HL-60 (cell line): Measurements from ENCODE around the gene NTN1.

Experiments
- DNase-seq, 2 experiments: peaks; one replicate each; pipeline ENCODE4 v3.0.0-alpha.2; 2010 to 2020; ENCODE audit warnings: low read depth in 1 of 2, low spot score in 1 of 2
- H3K27ac ChIP-seq: fragments of 250-450 bp; sonication (Bioruptor Pico); replicated peaks from 2 replicates; pipeline ENCODE4 v1.5.1; 2020; ENCODE audit warnings: mild to moderate bottlenecking, moderate library complexity
- H3K27me3 ChIP-seq: fragments of 250-450 bp; sonication (Bioruptor Pico); 2 replicates; pipeline ENCODE4 v1.5.1; 2021; ENCODE audit warnings: mild to moderate bottlenecking, moderate library complexity; ENCODE audit not compliant: insufficient read depth, poor library complexity, severe bottlenecking
- H3K4me3 ChIP-seq: replicated peaks from 2 replicates; pipeline ENCODE4 v1.5.1; 2011; ENCODE audit warnings: mild to moderate bottlenecking, control low read depth, low read length; ENCODE audit not compliant: insufficient read depth
- GABPA ChIP-seq: IDR thresholded peaks from 2 replicates; pipeline ENCODE4 v1.6.1; 2012; ENCODE audit warnings: low read depth
- POLR2AphosphoS5 ChIP-seq: IDR thresholded peaks from 2 replicates; pipeline ENCODE4 v1.6.1; 2012; ENCODE audit warnings: low read depth
- SPI1 ChIP-seq: IDR thresholded peaks from 2 replicates; pipeline ENCODE4 v1.6.1; 2012; ENCODE audit warnings: low read depth, mild to moderate bottlenecking, borderline replicate concordance
- TF ChIP-seq, protein P1 (sequence below): IDR thresholded peaks from 2 replicates; pipeline ENCODE4 v1.6.1; 2012; ENCODE audit warnings: low read depth; ENCODE audit not compliant: insufficient replicate concordance
- TF ChIP-seq, protein P2 (sequence below): IDR thresholded peaks from one replicate; pipeline ENCODE4 v1.5.1; 2011; ENCODE audit warnings: low read length, control low read depth, inconsistent platforms; ENCODE audit not compliant: insufficient read depth

Gene NTN1

DNA sequence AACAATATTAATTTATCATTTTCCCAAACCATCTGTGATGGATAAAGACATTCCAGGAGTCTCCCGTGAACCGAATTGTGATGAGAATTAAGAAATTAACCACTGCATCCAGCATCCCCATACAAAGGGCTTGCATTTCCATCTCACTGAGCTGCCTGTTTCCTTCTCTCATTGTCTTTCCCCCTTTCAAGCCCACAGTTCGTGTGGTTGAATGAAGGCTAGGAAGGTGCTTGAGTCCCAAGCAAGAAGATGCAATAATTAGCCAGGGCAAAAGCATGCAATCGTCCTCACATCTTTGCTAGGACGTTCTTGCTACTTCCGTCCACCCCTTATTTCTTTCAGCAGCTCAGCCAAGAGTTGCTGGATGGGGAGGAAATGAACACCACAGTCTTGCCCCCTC lies 146.1 kb downstream of the NTN1 start:
- no peak overlapping the region for H3K4me3 ChIP-seq
- H3K27ac ChIP-seq, result no peak overlapping the region
- DNase-seq, result no peak
- H3K27me3 ChIP-seq, result no peaks in the 10 kb centered on the region
- TF ChIP-seq SPI1 (no peak), GABPA (no peak), POLR2AphosphoS5 (no peak)
- TF ChIP-seq, protein P1, sequence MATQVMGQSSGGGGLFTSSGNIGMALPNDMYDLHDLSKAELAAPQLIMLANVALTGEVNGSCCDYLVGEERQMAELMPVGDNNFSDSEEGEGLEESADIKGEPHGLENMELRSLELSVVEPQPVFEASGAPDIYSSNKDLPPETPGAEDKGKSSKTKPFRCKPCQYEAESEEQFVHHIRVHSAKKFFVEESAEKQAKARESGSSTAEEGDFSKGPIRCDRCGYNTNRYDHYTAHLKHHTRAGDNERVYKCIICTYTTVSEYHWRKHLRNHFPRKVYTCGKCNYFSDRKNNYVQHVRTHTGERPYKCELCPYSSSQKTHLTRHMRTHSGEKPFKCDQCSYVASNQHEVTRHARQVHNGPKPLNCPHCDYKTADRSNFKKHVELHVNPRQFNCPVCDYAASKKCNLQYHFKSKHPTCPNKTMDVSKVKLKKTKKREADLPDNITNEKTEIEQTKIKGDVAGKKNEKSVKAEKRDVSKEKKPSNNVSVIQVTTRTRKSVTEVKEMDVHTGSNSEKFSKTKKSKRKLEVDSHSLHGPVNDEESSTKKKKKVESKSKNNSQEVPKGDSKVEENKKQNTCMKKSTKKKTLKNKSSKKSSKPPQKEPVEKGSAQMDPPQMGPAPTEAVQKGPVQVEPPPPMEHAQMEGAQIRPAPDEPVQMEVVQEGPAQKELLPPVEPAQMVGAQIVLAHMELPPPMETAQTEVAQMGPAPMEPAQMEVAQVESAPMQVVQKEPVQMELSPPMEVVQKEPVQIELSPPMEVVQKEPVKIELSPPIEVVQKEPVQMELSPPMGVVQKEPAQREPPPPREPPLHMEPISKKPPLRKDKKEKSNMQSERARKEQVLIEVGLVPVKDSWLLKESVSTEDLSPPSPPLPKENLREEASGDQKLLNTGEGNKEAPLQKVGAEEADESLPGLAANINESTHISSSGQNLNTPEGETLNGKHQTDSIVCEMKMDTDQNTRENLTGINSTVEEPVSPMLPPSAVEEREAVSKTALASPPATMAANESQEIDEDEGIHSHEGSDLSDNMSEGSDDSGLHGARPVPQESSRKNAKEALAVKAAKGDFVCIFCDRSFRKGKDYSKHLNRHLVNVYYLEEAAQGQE, result no peak
- TF ChIP-seq, protein P2, sequence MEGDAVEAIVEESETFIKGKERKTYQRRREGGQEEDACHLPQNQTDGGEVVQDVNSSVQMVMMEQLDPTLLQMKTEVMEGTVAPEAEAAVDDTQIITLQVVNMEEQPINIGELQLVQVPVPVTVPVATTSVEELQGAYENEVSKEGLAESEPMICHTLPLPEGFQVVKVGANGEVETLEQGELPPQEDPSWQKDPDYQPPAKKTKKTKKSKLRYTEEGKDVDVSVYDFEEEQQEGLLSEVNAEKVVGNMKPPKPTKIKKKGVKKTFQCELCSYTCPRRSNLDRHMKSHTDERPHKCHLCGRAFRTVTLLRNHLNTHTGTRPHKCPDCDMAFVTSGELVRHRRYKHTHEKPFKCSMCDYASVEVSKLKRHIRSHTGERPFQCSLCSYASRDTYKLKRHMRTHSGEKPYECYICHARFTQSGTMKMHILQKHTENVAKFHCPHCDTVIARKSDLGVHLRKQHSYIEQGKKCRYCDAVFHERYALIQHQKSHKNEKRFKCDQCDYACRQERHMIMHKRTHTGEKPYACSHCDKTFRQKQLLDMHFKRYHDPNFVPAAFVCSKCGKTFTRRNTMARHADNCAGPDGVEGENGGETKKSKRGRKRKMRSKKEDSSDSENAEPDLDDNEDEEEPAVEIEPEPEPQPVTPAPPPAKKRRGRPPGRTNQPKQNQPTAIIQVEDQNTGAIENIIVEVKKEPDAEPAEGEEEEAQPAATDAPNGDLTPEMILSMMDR, result no peak

DNA sequence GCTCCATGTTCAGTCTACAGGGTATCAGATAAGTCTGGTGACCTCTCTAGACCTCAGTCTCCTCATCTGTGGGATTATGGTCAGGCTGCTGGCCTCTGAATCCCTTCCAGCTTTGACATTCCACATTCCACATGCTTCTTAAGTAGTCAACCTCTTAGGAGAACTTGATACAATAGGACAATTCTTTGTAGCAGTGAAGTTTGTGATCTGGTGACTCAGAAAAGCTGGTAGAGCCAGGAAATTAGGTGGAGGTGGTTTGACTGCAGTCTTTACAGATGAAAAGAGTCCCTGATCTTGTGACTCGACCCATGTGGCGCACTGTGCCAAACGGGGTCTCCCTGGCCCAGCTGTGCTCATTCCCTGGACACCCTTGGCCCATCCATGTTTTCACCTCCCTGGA lies 147.8 kb downstream of the NTN1 start:
- H3K27ac ChIP-seq, result no peak overlapping the region
- no peak for DNase-seq
- H3K4me3 ChIP-seq, result no peak overlapping the region
- no peaks in the 10 kb centered on the region for H3K27me3 ChIP-seq
- TF ChIP-seq POLR2AphosphoS5 (no peak), GABPA (no peak), SPI1 (no peak)
- TF ChIP-seq, protein P1, result no peak
- TF ChIP-seq, protein P2, result no peak

DNA sequence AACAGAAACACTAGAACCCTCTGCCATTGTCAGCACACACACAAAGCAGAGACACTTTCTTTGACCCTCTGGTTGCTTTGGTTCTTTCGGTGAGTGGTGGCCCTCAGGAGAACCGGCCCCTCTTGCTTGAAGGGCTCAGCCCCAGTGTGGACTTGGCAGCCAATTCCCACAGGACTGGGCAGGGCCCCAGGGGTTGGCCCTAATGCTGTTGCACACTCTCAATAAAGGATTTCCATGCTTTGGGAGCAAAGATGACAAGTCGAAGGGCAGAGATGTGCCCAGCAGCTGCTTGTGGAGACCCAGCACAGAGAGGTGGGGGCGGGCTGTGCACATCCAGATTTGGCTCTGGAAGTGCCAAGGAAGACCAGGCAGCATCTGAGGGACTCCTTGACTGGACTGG lies 149.0 kb downstream of the NTN1 start:
- H3K27ac ChIP-seq, result no peak overlapping the region
- DNase-seq, result no peak
- H3K27me3 ChIP-seq, result no peaks in the 10 kb centered on the region
- TF ChIP-seq SPI1 (no peak), POLR2AphosphoS5 (no peak), GABPA (no peak)
- TF ChIP-seq, protein P1, result no peak
- TF ChIP-seq, protein P2, result no peak
- H3K4me3 ChIP-seq, result no peak overlapping the region
